Measurements from ENCODE around the gene ADAMTS16.

ADAMTS16 gene

DNA sequence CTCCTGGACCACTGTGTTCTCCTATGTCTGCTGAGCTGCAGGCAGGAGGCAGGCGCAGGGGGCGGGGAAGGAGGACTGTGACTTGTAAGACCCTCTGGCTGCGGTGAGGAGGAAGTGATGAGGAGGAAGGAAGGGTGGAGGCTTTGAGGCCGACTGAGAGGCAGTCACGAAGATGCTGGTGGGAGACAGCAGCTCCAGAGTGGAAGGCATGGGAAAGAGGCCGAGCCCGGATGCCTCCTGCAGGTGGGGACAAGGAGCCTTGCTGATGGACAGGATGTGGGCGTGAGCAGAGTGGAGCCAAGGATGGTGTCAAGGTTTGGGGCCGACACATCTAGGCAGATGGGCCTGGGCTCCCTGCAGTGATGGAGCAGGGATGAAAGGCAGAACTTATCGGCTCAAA, 208.0 kb downstream of the ADAMTS16 start:
- no peak for DNase-seq (ENCODE audit: low read depth, low spot score)
- in situ Hi-C loops (cut with HindIII; ENCODE audit: low sequenced_read_pairs), result no loop called here
- TF ChIP-seq, protein P1, sequence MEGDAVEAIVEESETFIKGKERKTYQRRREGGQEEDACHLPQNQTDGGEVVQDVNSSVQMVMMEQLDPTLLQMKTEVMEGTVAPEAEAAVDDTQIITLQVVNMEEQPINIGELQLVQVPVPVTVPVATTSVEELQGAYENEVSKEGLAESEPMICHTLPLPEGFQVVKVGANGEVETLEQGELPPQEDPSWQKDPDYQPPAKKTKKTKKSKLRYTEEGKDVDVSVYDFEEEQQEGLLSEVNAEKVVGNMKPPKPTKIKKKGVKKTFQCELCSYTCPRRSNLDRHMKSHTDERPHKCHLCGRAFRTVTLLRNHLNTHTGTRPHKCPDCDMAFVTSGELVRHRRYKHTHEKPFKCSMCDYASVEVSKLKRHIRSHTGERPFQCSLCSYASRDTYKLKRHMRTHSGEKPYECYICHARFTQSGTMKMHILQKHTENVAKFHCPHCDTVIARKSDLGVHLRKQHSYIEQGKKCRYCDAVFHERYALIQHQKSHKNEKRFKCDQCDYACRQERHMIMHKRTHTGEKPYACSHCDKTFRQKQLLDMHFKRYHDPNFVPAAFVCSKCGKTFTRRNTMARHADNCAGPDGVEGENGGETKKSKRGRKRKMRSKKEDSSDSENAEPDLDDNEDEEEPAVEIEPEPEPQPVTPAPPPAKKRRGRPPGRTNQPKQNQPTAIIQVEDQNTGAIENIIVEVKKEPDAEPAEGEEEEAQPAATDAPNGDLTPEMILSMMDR (IDR thresholded peaks at IDR 0.05; ENCODE audit: low read depth, low read length), result no peak
- no peak overlapping the region for H3K4me3 ChIP-seq (ENCODE audit: low read depth, low read length)

DNA sequence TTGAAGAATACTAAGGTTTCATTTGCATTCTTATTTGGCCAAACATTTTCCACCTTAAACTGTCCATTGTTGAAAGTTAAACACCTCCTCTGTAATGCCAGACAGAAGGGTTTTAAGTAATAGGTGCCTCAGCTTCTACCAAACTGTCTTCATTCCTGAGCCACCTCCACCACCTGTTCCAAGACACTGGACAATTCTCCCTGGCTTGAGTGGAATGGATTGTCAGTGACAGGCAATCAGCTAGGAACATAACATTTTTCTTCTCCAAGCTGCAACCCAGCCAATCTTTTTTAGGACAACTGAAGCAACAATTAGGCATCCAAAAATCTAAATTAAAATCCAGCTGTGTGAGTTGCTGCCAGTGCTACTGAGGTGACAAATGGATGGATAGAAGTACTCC, 208.4 kb downstream of the ADAMTS16 start:
- DNase-seq (ENCODE audit: low read depth, low spot score), result no peak
- H3K4me3 ChIP-seq (ENCODE audit: low read depth, low read length), result no peak overlapping the region
- TF ChIP-seq, protein P1 (IDR thresholded peaks at IDR 0.05; ENCODE audit: low read depth, low read length), result no peak
- in situ Hi-C loops (cut with HindIII; ENCODE audit: low sequenced_read_pairs), result no loop called here

DNA sequence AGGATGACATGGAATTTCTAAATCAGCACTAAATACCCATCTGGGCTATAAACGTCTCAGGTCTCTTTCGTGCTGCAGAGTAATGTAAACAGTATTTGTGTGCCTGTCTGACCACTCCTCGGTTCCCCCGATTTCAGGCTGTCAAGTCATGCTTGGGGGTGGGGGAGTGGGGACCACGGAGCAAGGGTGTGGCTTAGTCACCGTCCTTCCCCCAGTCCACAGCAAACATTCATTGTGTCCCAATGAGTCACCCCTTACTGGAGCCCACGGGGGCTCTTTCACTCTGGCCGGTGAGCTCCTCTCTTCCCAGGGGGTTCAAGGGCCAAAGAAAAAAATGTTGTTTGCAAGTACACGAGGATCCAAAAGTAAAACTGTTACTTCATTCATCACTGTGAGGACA, 210.0 kb downstream of the ADAMTS16 start:
- no peak overlapping the region for H3K4me3 ChIP-seq (ENCODE audit: low read depth, low read length)
- TF ChIP-seq, protein P1 (IDR thresholded peaks at IDR 0.05; ENCODE audit: low read depth, low read length), result no peak
- in situ Hi-C loops (cut with HindIII; ENCODE audit: low sequenced_read_pairs), result no loop called here
- peak; percentile 63 for DNase-seq (ENCODE audit: low read depth, low spot score)

DNA sequence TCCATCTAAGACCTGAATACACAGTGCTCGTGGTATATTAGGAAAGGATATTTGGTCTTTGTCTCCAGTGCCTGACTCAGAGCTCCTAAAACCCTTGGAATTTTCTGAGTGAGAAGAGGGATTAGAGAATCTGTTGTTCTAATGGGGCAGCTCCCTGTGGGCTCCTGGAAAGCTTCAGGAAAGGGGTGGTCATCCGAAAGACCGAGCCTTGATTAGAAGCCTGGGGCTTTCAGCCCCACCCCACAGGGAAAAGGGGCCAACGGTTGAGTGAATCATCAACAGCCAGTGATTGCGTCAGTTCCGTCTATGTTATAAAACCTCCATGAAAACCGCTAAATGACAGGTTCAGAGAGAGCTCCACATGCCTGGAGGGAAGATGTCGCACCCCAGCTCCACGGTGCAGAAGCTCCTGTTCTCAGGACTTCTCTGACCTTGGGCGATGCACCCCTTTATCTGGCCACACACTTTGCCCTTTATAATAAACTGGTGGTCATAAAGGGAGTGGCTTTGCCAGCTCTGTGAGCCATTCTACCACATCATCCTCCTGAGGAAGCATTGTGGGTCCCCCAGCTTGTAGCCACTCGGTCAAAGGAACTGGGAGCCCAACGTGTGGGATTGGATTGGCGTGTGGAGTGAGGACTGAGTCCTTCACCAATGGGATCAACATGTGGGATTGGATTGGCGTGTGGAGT, 211.3 kb downstream of the ADAMTS16 start:
- H3K4me3 ChIP-seq (ENCODE audit: low read depth, low read length), result no peak overlapping the region
- TF ChIP-seq, protein P1 (IDR thresholded peaks at IDR 0.05; ENCODE audit: low read depth, low read length), result no peak
- in situ Hi-C loops (cut with HindIII; ENCODE audit: low sequenced_read_pairs), result no loop called here
- peak; percentile 85 for DNase-seq (ENCODE audit: low read depth, low spot score)

DNA sequence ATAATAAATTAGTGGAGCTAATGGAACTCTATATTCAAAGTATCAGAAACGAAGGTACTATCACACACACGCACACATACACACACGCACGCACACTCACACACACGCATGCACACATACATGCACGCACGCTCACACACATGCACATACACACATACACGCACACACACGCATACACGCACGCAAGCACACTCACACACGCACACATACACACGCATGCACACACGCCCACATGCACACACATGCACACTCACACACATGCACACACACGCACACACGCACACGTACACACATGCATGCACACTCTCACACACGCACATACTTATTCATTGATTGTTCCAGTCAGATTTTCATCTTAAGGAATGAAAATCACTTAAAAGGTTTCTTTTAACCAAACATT, 212.5 kb downstream of the ADAMTS16 start:
- DNase-seq (ENCODE audit: low read depth, low spot score), result no peak
- TF ChIP-seq, protein P1 (IDR thresholded peaks at IDR 0.05; ENCODE audit: low read depth, low read length), result no peak
- no peak overlapping the region for H3K4me3 ChIP-seq (ENCODE audit: low read depth, low read length)
- in situ Hi-C loops (cut with HindIII; ENCODE audit: low sequenced_read_pairs), result no loop called here

DNA sequence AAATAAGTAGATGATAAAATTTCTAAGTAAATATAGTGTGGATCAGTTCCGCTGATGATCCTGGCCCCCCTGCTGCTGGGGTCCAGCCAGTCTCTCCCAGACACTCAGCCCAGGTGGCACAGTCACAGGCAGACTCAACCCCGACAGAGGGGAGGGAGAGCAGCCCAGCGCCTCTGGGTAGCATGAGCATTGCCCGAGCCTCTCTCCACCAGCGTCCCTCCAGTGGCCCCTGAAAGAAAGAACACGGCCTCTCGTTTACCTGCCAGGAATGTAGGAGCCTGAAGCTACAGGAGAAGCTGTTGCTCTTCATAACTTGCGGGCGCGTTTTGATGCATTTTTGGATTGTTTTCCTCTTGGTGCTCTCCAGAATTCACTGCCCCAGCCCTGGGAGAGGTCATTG, 213.6 kb downstream of the ADAMTS16 start:
- no peak for DNase-seq (ENCODE audit: low read depth, low spot score)
- in situ Hi-C loops (cut with HindIII; ENCODE audit: low sequenced_read_pairs), result no loop called here
- TF ChIP-seq, protein P1 (IDR thresholded peaks at IDR 0.05; ENCODE audit: low read depth, low read length), result no peak
- no peak overlapping the region for H3K4me3 ChIP-seq (ENCODE audit: low read depth, low read length)
